Cortex of kidney (tissue), 1 donor: ENCODE measurements around the gene PSG5.
"Not testable (repeated sequence)": the region's sequence is repeated elsewhere in the genome, so short reads cannot be mapped to it uniquely, and the experiment has no call there.

Source experiments
- DNase-seq: peaks from one replicate; lab custom pipeline; 2025; lab: John Stamatoyannopoulos, UW

The PSG5 gene

DNA sequence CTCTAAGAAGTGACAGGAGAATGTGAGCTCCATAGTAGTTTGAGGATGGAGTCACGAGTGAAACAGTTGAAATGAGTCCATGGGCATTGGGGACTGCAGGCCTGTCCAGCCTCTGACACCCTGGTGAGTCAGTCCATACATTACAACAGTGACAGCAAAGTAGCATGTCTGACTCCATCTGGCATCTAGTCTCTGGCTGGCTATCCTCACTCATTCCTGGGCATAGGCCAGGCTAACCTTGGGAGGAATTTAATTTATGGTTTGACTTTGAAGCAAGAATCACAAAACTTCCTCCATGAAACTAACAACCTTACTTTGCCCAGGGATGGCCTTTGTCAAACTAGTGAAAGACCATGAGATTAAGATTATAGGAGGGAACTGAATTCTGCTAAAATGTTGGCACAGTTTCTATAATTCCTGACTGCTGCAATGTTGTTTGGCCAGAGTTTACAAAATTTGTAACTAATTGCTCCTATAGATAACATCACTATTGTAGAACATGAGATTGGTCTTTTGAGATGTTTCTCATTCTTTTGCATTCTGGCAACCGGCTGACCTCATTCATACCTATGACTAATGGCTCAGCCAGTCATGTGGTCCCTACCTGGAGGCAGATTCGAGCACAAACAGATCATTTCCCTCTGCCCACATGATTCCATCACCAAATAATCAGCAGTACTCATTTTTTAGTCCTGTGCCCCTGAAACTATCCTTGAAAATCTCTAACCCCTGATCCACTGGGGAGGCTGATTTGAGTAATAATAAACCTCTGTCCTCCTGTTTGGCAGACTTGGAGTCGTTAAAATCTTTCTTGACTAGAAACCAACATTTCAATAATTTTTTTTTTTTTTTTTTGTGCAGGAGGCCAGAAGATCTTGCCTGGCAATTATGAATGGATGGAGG lies 4.2 kb downstream of the PSG5 start:
- DNase-seq, result not testable (repeated sequence)

DNA sequence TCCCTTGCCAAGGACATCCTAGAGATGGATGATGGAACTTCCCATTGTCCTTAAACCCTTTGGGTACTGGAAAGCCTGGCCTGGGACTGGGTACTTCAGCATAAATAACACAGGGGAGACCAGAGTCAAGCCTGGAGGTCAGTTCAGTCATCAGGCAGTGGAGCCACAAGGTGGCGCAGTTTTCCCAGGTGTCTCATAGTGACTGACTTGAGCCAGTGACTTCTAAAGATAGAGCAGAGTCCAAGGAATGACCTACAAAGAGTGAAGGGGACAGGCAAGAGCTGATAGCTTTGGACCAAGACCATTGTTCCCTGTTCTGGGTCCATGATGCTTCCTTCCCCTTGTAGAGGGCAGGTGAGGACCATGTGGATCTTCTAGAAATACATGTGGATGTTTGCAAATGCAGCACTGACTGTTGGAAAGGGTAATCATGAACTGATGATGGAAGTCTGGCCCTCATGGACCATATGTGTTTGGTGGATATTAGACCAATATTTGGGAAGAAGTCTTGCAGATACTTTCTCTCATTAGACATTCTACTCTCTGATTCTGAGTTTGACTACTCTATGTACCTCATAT lies 6.7 kb downstream of the PSG5 start:
- not testable (repeated sequence) for DNase-seq

DNA sequence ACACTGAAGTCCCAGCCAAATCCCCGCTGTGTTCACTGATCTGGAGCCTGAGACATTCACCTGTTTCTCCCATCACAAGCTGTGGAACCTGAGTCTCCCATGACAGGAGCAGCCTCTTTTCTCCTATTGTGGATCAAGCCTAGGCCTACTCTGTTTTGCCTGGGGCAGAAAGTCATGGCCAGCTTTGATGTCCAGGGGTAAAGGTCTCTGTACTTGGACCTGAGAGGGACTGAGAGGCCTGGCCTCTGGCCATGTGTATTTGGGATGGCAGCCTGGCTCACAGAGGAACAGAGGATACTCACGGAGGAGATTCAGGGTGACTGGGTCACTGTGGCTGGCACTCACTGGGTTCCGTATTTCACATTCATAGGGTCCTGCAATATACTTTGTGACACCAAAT lies 7.8 kb downstream of the PSG5 start:
- DNase-seq, result not testable (repeated sequence)

DNA sequence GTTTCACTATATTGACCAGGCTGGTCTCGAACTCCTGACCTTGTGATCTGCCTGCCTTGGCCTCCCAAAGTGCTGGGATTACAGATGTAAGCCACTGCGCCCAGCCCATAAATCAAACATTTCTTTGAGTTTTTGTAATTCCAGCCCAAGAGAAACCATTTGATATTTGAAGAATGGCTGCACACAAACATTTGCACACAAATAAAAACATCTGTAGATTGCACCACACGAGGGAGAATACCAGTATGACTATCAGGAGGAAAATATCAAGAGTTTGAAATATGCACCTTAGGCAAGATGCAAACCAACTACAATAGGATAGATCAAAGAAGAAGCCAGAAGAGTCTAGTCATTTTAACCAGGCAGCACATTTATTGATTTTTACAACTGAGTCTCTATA lies 20.4 kb downstream of the PSG5 start:
- DNase-seq, result not testable (repeated sequence)

DNA sequence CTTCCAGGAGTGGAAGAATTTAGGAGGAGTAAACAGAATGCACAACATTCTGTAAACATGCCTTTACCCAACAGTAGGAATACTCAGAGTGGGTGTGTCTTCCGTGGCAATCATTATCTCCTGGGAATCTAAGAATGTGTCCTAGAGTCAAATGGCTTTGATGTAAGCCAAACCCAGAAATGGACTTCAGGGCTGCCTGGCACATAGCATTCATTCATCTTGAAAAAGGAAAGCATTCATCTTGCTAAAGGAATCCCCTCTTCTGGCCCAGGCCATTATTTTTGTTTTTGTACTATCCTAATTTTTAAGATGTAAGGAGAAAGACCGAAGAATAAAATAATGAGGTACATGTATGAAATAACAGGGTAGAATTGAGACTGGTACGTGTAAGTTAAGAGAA lies 23.2 kb downstream of the PSG5 start:
- DNase-seq, result not testable (repeated sequence)

DNA sequence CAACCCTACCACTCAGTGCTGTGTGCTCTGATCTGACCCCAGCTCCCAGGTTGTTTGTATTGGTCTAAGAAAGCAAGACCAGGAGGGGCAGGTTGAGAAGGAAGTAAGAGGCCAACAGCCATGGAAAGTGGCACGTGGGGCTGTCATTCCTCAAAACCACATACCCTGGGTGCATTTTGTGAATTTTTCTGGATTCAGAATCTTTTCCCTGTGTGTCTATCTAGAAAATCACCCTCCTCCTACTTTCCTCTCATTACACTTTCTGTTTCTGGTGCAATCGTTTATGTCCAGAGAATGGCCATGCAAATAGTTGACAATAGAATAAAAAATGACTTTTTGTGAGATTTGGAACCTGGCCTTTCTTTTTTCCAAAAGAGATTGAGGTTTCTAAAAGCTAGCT lies 24.1 kb downstream of the PSG5 start:
- not testable (repeated sequence) for DNase-seq

DNA sequence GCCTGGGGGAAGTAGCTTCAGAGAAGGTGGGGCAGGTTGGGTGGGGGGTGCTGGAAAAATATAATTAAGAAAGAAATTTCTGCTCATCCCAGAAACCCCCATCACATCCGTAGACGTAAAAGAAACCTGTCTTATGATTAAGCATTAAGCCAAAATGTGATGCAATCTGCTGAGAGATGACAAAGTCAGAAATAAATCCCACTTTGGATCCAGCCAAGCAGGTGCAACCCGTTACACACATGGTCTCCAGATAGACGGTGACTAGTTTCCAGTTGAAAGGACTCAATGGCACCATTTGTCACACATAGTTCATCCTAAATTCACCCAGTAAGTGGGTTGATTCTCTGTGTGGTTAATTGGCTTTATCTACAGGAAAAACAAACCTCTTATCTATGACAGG lies 34.1 kb downstream of the PSG5 start:
- no peak for DNase-seq

DNA sequence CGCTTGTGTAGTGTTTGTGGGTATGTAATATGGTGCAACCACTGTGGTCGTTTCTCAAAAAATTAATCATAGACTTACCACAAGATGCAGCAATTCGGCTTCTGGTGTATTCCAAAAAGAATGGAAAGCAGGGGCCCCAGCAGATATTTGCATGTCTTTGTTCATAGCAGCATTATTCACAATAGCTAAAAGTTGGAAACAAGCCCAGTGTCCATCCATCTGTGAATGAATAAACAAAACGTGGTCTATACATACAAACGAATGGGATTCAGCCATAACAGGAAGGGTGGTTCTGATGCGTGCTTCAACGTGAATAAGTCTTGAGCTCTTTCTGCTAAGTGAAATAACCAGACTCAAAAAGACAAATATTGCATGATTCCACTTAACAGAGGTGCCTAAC lies 36.5 kb downstream of the PSG5 start:
- DNase-seq, result not testable (repeated sequence)

DNA sequence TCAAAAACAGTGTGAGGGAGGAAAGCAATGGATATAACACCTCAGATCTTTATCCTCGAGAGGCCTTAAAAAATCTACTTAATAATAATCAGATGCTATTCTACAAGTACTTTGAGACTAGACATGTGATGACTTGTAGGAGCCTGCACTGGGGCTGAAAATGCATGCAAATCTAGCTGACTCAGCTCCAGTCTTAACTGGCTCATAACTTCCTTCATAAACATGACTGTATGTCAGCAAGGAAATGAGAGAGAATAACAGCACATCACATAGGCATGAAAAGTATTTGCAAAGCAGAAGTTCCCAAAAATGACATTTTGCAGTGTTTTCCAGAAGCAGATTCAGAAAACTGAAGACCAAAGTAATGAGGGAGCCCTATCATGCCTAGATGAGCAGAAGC lies 38.1 kb downstream of the PSG5 start:
- no peak for DNase-seq

DNA sequence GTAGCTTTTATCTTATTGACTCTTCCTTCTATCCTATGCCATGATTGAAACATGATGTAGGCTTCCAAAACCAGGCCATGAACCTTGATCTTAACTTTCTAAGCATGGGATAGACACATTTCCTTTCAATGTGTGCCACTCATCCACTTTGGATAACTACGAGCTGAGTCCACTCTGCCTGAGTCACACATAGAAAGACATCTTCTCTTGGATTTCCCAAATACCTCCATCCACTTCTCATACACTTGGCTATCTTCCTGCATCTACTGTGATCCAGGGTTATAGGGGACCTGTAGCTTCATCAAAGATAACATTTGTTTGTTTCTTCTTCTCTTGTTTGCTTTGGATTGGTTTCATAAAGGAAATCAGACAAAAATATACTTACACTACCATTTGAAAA lies 44.6 kb downstream of the PSG5 start:
- DNase-seq, result not testable (repeated sequence)

DNA sequence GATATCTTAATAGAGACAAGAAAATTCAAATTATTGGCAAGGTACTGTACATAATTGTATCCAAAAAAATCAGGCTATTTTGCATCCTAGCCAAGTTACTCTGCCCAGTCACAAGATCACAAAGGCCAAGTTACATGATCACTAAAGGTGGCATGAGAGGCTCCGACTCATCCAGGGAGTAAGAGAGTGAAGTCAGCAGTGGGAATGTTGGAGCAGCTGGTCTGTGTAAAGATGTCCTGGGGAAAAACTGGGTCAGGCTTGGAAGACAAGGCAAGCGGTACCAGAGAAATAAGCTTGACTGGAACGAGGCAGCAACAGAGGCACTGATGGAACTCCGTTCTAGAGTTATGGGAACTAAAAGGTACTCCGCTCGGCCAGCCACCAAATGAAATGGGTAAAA lies 53.6 kb downstream of the PSG5 start:
- no peak for DNase-seq

DNA sequence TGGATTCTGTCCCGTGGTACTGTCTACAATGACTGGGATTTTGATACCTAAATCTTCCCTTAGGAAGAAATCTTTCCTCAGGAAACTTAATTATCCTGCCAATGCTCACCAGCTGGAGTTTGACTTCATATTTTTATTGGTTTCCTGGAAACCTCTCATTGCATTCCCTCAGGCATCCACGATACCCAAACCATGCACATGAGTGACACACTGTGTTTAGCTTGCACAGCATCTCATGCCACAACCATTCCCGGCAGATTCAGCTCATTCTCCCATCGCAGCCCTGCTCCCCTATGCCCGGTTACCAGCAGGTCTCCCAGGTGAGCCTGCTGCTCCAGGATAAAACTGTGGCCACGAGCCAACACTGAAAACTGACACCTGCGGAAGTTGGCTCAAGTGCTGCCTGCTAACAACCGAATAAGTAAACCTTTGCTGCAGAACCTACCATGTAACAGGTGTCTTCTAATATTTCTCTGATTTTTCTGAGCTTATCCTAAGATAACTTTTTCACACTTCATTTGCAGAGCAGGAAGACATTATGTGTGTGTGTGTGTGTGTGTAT lies 55.0 kb downstream of the PSG5 start:
- not testable (repeated sequence) for DNase-seq

DNA sequence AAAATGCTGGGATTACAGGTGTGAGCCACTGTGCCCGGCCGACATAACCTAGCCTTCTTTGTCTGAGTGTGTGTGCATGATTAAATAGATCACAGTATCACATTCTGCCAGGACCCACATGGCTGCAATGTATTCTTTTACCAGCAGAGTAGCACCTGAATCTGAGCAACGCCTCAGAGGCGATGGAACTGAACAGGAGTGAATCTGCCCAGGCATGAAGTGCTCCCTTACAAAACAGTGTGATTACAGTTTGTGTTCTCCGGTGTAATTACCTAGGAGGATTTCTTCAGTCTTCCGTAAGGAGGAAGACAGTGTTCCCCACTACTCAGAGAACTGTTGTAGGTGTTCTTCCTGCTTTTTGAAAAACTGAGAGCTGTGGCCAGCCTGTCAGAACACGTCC lies 57.1 kb downstream of the PSG5 start:
- not testable (repeated sequence) for DNase-seq

DNA sequence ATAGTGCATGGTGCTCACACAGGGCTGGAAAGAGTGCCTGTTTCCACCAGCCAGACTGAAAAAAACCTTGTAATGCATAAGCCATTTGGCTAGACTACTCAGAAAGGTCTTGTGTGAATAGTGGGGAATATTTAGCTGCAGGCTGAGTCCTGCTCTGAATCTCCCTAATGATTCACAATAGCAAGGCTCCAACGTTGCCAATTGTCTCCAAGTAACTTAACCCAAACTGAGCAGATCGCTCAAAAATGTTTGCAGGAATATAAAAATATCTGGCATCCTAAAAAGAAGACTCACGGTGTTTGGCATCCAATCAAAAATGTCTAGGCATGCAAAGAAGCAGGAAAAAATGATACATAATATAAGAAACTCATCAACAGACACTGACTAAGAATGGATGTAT lies 59.0 kb downstream of the PSG5 start:
- not testable (repeated sequence) for DNase-seq

DNA sequence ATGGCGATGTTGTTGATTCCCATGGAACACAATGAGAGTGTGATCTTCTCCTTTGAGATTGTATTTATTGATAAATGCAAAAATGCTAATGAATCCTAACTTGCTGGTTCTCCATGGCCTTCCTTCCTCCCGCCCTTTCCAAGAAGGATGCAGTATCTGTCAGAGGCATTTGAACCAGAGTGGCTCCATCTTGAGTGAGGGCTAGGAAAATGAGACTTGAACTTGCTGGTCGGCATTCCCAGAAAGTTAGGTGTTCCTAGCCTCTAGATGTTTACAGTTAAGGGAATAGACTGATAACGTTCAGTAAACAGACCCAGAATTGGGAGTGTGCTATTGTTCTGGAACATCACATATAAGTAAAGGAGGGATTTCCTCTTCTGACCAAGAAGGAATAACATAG lies 59.6 kb downstream of the PSG5 start:
- DNase-seq, result no peak

DNA sequence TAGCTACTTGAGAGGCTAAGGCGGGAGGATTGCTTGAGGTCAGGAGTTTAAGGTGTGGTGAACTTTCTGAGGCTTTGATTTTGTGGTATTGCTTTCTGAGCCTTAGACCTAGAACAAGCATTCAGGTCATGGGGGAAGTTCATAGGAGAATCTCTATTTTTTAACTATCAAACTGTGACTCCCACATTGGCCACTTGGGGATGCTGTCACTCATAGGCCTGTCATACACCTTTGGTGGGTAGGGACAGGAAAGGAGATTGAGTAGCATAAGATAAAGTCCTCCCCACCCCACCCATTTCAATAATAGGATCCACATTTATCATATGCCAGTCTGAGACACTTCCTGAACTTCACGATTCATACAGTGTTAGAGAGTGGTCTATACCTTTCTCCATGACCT lies 62.0 kb downstream of the PSG5 start:
- DNase-seq, result no peak

DNA sequence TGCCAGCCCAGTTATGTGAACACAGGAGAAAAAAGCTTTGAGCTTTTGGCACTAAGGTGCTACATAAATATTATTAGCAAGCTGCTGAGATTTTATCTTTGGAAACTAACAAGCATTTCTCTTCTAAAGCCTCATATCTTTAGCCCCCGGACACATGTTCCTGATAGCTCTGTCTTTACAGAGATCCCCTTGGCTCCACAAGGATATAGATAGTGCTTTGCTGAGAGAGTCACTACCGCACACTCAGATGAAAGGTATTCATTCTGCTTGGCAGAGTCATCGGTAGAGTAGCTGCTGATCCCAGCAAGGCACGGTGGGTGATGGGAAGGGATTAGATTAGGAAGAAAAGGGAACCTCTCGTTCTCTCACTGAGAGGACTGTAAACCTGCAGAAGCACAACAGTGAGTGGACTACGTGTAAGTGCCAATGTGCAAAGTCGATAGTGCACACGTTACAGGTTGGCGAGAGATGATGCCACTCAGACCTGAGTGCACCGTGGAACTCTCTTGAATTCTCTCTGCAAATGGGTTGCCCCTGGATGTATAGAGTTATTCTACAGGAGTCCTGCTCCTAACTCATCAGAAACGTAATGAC lies 65.8 kb downstream of the PSG5 start:
- not testable (repeated sequence) for DNase-seq

DNA sequence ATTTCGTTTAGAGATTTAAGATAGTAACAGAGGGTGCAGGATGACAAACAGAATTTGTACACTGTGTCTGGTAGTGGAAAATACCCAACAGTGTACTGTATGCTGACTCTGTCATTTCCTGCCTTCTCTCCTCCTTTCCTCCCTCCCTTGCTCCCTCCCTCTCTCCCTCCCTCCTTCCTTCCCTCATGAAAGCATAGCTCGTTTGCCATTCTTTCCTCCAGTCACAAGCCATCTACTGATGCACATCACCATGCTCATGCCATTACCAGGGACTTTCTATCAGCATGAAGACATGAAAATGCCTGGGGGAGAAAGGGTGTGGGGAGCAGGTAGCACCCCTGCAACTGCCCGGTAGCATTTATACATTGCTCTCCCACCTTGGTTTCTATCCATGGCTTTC lies 66.8 kb downstream of the PSG5 start:
- DNase-seq, result not testable (repeated sequence)
